ENCODE results near the gene FAM47C. TPM values are rescaled to one million over a fixed set of nuclear protein-coding genes. Genes with fewer than 3 reads are reported as not detected.
"Not testable (repeated sequence)": the region's sequence is repeated elsewhere in the genome, so short reads cannot be mapped to it uniquely, and the experiment has no call there.

FAM47C gene
- total RNA-seq, 2 experiments from 2014 or later = not detected

GRCh38 chrX:36978886-36979285 lies 29.3 kb upstream of the FAM47C start:
- CTCF ChIA-PET (ENCODE audit: unreplicated experiment) = no interaction called here
- no peaks in the 10 kb centered on the region for H3K36me3 ChIP-seq (ENCODE audit: insufficient read depth, low read length)
- no peak for TF ChIP-seq CTCF (conservative IDR thresholded peaks at IDR 0.05; ENCODE audit: low read length)
- no peak for TF ChIP-seq EZH2phosphoT487 (IDR thresholded peaks at IDR 0.05; ENCODE audit: borderline replicate concordance, low read depth, low read length)
- H3K9me3 ChIP-seq (ENCODE audit: low read length) = no peaks in the 10 kb centered on the region
- DNase-seq (ENCODE audit: low spot score) = no peak
- POLR2A ChIA-PET = no interaction called here
- H3K4me1 ChIP-seq (ENCODE audit: insufficient read depth, low read length, poor library complexity, severe bottlenecking) = no peaks in the 10 kb centered on the region
- intact Hi-C loops (cut with micrococcal nuclease; ENCODE audit: unreplicated experiment) = no loop called here
- H3K4me2 ChIP-seq (ENCODE audit: low read length) = no peak overlapping the region
- H3K27ac ChIP-seq (ENCODE audit: low read depth, low read length, poor library complexity, severe bottlenecking) = no peak overlapping the region
- H2AFZ ChIP-seq (ENCODE audit: low read length) = no peak overlapping the region
- no peaks in the 10 kb centered on the region for H4K20me1 ChIP-seq (ENCODE audit: insufficient read depth, low read length)
- no peaks in the 10 kb centered on the region for H3K9me2 ChIP-seq (ENCODE audit: insufficient read depth, low read length)
- H3K4me3 ChIP-seq (ENCODE audit: low read depth, low read length, poor library complexity, severe bottlenecking) = no peak overlapping the region
- no peaks in the 10 kb centered on the region for H3K79me2 ChIP-seq (ENCODE audit: insufficient read depth, low read depth, low read length)
- no TSS peak for BruUV-seq (replicated peaks)

DNA sequence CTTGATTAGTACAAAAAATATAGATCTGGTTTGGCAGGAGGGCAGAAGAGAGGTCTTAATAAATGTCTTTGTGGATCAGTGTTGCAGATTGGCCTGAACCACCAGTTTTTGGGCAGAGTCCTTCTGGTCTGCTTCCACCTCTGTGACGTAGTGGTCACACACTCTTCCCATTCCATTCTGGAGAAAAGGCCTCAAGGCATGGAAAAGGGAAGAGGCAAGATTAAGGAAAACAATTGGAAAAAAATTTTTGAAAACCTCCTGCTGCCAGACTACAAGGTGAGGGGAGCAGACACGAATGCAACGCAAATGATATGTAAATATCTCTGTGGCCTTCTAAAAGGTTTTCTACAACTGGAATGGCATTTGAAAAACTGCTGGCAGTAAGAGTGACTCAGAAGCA lies 24.3 kb upstream of the FAM47C start:
- Histone ChIP-seq H3K27ac (ENCODE audit: low read depth, low read length, poor library complexity, severe bottlenecking) (no peak overlapping the region), H3K4me2 (ENCODE audit: low read length) (no peak overlapping the region), H3K9me2 (ENCODE audit: insufficient read depth, low read length) (no peaks in the 10 kb centered on the region), H3K79me2 (ENCODE audit: insufficient read depth, low read depth, low read length) (no peaks in the 10 kb centered on the region), H3K36me3 (ENCODE audit: insufficient read depth, low read length) (no peaks in the 10 kb centered on the region), H3K4me1 (ENCODE audit: insufficient read depth, low read length, poor library complexity, severe bottlenecking) (no peaks in the 10 kb centered on the region), H4K20me1 (ENCODE audit: insufficient read depth, low read length) (no peaks in the 10 kb centered on the region), H2AFZ (ENCODE audit: low read length) (no peak overlapping the region), H3K4me3 (ENCODE audit: low read depth, low read length, poor library complexity, severe bottlenecking) (no peak overlapping the region), H3K9me3 (ENCODE audit: low read length) (no peaks in the 10 kb centered on the region)
- POLR2A ChIA-PET = no interaction called here
- TF ChIP-seq EZH2phosphoT487 (IDR thresholded peaks at IDR 0.05; ENCODE audit: borderline replicate concordance, low read depth, low read length) (no peak), CTCF (conservative IDR thresholded peaks at IDR 0.05; ENCODE audit: low read length) (no peak)
- CTCF ChIA-PET (ENCODE audit: unreplicated experiment) = no interaction called here
- intact Hi-C loops (cut with micrococcal nuclease; ENCODE audit: unreplicated experiment) = no loop called here
- no TSS peak for BruUV-seq (replicated peaks)
- no peak for DNase-seq (ENCODE audit: low spot score)

- CTCF ChIA-PET (ENCODE audit: unreplicated experiment); H3K9me3 ChIP-seq (ENCODE audit: low read length); DNase-seq (ENCODE audit: low spot score); H3K79me2 ChIP-seq (ENCODE audit: insufficient read depth, low read depth, low read length); POLR2A ChIA-PET; H3K4me3 ChIP-seq (ENCODE audit: low read depth, low read length, poor library complexity, severe bottlenecking); H3K36me3 ChIP-seq (ENCODE audit: insufficient read depth, low read length); intact Hi-C loops (cut with micrococcal nuclease; ENCODE audit: unreplicated experiment); H3K9me2 ChIP-seq (ENCODE audit: insufficient read depth, low read length); H3K27ac ChIP-seq (ENCODE audit: low read depth, low read length, poor library complexity, severe bottlenecking); H3K4me1 ChIP-seq (ENCODE audit: insufficient read depth, low read length, poor library complexity, severe bottlenecking); H4K20me1 ChIP-seq (ENCODE audit: insufficient read depth, low read length); BruUV-seq (replicated peaks); H2AFZ ChIP-seq (ENCODE audit: low read length); H3K4me2 ChIP-seq (ENCODE audit: low read length): not testable (repeated sequence)
Observed at GRCh38 chrX:36985416-36986209, 22.6 kb upstream of the FAM47C start.

All from OCI-LY7 (cell line).